Body of pancreas (tissue), 4 donors: Measurements from ENCODE around the gene PDZK1IP1.

Experiments used
- POLR2A ChIP-seq, 3 donors: fragments of 450-650 bp; IDR thresholded peaks; one replicate each; pipeline ENCODE4 v1.6.1; 2016; ENCODE audit warnings: antibody characterized with exemption in 3 of 3, mild to moderate bottlenecking in 2 of 3
- TF ChIP-seq, protein P1 (sequence below), 7 experiments: fragments of 450-650 bp in 4 of 7; fragments of 200-600 bp in 3 of 7; sonication (generic) in 3 of 7; IDR thresholded peaks; one replicate each; pipeline ENCODE4 v1.5.1; 2016 to 2019; ENCODE audit warnings: antibody characterized with exemption in 7 of 7

DNA sequence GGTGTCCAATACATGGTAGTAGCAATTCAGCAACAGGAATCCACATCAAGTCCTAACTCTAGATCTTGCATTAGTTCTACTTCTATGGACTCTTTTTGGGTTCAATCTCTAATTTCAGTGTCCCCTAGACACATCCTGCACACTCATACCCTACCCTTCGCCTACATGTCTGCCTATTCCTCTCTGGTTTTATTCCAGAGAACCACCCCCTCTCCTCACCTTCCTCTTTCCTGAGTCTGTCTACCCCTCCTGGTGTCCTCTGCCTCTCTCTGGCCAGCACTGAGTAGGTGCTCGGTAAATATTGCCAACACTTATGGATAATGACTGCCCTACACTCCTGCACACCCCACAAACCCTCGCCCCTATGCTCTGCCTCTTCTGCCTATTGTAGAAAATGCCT is 32.6 kb upstream of the PDZK1IP1 start:
- TF ChIP-seq, protein P1, sequence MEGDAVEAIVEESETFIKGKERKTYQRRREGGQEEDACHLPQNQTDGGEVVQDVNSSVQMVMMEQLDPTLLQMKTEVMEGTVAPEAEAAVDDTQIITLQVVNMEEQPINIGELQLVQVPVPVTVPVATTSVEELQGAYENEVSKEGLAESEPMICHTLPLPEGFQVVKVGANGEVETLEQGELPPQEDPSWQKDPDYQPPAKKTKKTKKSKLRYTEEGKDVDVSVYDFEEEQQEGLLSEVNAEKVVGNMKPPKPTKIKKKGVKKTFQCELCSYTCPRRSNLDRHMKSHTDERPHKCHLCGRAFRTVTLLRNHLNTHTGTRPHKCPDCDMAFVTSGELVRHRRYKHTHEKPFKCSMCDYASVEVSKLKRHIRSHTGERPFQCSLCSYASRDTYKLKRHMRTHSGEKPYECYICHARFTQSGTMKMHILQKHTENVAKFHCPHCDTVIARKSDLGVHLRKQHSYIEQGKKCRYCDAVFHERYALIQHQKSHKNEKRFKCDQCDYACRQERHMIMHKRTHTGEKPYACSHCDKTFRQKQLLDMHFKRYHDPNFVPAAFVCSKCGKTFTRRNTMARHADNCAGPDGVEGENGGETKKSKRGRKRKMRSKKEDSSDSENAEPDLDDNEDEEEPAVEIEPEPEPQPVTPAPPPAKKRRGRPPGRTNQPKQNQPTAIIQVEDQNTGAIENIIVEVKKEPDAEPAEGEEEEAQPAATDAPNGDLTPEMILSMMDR (IDR thresholded peaks at IDR 0.05) = no peak
- no peak for TF ChIP-seq POLR2A (IDR thresholded peaks at IDR 0.05)
